Activated CD8-positive, alpha-beta memory T cell treated with anti-CD3 and anti-CD28 coated beads, Interleukin-2, amount 50 U/mL, for 24 hours (primary cell): ENCODE measurements around the gene FARSB.
"Not testable (repeated sequence)": the region's sequence is repeated elsewhere in the genome, so short reads cannot be mapped to it uniquely, and the experiment has no call there.

Experiments used
- DNase-seq: peaks from one replicate; pipeline ENCODE4 v3.0.0-alpha.2; 2020; ENCODE audit errors: extremely low read depth

The FARSB gene

DNA sequence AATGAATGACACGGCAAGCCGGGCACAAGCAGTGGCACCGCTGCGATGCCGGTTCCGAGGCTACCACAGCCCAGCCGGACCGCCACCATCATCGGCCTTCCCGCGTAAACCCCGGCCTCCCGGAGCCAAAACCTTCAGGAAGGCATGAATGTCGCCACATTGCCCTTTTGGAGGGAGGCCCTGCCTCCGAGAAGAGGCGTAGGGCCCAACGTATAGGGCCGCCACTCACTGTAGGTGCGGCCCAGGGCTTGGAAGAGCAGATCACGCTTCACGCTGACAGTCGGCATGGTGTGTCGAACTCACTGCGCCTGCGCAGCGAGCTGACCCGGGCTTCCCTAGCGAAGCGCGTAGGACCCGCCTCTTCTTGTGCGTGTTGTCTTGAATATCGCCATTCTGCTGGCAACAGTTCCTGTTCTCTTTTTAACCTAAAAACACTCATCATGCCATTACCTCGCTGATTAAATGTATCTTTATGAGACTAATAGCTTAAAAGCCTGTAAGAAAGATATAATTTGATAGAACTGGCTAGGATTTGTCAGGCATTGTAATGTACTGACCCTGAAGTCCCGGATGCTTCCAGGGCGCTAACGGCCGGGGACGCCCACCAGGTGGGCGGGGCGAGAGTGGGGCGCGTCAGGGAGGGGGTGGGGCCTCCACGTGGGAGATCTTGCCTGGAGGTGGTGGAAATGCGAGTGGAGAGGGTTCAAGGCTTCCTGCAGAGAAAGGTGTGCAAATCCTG, at the start of gene FARSB:
Gene FARSB (minus strand): TSS at position 306 of the 739 bp plus-strand sequence. CDS start 19 bp downstream, at position 287.
- DNase-seq = peak; percentile 76

GRCh38 chr2:222703886-222704285, 48.0 kb upstream of the FARSB start:
- DNase-seq = no peak

GRCh38 chr2:222703091-222703490, 47.2 kb upstream of the FARSB start:
- DNase-seq = no peak

GRCh38 chr2:222701721-222702131, 45.8 kb upstream of the FARSB start:
- DNase-seq = no peak

GRCh38 chr2:222701233-222701632, 45.3 kb upstream of the FARSB start:
- no peak for DNase-seq

GRCh38 chr2:222698276-222698675, 42.4 kb upstream of the FARSB start:
- no peak for DNase-seq

DNA sequence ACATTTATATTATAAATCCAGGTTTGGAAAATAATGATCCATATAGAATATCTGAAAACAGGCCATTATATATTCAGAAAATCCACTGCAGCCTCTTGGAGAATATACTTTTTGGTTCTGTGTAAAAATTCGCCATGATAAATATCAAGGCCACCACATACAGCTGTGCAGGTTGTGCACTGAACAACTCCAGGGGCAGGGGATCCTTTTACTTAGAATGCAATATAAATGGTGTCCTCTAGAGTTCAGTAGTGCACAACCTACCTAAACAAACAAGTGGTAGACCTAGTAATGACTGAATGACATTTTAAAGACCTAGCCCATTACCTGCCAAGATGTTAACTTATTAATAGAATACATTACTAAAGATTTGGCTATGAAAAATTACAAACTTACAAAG, 37.9 kb upstream of the FARSB start:
- DNase-seq = no peak

DNA sequence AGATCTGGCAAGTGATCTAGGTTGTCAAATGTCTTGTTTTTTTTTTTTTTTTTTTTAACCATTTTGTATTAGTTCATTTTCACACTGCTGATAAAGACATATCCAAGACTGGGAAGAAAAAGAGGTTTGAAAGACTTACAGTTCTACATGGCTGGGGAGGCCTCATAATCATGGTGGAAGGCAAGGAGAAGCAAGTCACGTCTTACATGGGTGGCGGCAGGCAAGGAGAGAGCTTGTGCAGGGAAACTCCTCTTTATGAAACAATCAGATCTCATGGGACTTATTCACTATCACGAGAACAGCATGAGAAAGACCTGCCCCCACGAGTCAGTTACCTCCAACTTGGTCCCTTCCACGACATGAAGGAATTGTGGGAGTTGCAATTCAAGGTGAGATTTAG, 37.5 kb upstream of the FARSB start:
- not testable (repeated sequence) for DNase-seq

DNA sequence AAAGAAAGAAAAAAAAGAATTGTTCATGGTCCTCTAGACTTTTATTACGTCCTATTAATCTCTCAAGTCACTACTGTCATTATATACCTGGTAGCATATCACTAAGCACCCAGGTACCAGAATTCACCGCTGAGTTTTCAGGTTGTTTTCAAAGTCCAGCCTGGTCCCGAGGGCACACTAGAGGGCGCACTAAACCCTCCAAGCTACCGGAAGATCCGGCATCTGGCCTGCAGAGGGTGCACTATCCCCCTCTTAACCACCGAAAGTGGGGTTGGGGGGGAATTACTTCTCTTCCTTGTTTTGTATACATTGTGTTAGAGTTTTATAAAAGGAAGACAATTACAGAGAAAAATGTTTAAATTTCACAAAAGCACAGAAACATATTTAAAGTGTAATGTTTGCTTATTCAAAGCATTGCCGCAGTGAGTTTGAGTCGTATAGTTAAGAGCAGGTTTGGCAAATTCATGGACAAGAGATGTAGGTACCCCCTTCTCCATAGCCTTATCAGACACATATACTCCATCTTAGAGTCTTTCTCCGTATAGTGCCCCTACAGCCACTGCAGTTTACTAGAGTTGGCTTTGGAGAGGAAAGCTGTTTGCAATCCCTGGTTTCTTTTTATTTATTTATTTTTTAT, 34.8 kb upstream of the FARSB start:
- DNase-seq = peak; percentile 44

DNA sequence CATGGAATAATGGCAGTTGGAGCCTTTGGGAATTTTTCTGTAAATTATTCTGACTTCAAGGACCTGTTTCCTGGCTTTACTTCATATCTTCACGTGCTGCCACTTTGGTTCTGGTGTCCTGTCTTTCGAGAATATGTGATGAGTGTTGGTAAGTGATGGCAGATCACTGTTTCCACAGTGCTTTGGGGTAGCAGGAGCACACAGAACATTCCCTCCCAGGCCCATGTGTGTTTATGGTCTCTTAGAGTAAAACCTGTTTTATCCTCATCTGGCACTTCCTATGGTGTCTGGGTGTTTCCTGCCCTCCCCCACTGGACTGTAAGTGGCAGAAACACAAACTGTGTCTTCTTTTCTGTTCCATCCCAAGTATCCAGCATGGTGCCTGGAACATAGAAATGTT, 33.4 kb upstream of the FARSB start:
- no peak for DNase-seq

DNA sequence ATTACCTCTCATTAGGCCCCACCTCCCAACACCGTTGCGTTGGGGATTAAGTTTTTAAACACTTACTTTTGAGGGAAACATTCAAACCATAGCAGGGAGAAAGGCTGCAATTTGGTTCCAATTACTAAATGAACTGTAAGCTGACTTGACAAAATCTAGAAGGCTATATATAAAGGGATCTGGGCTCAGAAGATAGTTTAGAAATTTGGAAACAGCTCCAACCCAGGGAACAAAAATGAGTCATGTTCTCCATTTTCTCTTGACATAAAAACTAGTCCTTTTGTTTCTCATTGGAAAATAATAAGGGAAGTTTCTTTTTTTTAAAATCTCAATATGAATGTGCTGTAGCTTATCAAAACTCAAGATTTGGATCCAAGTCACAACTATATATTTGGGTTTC, 33.0 kb upstream of the FARSB start:
- no peak for DNase-seq

DNA sequence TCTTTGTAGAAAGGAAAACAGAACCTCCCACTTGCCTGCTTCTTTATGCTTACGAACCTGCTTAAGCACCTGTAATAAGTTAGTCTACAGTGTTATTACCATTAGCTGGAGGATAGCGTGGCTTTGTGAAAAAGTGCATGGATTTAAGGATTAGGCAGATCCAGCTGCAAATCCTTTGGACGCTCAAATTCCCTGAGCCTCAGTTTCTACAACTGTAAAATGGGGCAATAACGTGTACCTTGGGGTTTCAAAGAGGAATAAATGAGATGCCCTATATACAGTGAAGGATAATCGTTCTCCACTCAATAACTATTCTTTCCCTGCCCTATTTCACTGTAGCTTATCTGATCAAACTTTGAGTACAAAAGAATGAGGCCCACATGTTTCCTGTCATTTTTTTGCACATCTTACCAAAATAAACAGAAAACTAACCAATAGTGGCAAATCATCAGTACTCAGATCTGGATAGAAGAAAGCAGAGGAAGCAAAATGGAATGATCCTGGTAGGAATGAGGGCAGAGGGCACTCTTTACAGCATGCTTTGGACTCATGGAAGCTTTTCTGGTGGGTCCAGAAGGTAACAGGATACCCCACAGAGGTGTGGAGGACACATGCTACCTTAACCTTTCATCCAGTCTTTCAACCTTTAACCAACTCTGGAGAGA, 30.3 kb upstream of the FARSB start:
- DNase-seq = no peak

GRCh38 chr2:222683805-222684204, 27.9 kb upstream of the FARSB start:
- DNase-seq = no peak

DNA sequence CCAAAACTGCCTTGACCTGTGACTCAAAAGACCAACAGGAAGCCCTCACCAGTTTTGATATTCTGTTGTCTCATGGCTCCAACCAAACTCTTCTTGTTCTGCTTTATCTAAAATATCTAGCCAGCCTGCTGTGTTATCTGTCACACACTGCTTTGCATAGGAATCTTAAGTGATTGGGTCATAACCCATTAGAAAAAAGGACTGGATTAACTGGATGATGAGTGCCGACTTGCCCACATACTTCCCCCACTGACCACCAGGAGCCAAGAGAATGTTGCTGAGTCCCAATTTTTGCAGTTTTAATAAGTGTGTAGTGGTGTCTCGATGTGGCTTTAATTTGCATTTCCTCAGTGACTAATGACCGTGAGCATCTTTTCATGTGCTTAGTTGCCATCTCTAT, 22.1 kb upstream of the FARSB start:
- DNase-seq = no peak

DNA sequence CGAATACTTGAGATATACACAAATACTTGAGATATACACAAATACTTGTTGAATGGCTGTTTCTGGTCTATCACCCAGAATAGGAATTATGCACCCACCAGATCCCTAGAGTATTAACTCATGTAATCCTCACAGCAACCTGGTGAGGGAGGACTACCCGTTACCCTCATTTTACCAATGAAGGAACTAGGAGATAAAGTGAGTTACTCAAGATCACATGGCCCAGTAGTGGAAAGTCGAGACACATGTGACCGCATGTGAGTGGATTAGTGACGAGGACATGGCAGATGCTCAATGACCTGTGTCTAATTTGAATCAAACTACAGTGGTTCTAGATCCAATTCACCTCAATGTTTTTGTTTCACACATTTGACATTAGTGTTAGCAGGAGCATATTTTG, 18.0 kb upstream of the FARSB start:
- DNase-seq = no peak

DNA sequence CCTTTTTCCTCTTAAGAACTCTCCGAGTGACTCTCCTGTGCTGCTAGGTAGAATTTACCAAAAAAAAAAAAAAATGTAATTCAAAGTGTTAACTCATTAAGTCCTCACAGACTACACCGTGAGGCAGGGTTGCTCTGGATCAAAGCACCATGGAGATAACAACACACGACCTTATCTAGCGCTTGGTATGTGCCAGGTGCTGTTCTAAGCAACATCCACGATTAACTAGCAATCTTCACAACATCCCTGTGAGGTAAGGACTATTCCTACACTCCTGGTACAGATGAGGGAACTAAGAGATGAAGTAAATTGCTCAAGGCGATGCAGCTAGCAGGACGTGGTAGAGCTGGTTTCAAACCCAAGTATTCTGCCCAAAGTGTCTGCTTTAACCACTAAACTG, 17.4 kb upstream of the FARSB start:
- DNase-seq = no peak

DNA sequence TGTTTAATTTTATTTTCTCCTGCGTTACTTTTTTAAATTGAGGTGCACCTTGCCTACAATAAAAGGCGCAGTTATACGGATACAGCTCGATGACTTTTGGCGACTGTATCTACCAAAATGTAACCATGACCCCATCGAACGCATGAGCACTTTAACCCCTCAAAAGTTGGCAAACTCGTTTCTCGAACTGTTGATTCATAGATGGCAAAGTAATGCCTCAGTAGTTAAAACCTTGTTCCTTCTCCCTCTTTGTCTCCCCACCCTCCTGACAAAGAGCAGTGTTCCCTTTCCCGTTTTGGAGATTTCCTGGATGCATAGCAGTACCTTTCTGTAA, 16.1 kb upstream of the FARSB start:
- DNase-seq = no peak

DNA sequence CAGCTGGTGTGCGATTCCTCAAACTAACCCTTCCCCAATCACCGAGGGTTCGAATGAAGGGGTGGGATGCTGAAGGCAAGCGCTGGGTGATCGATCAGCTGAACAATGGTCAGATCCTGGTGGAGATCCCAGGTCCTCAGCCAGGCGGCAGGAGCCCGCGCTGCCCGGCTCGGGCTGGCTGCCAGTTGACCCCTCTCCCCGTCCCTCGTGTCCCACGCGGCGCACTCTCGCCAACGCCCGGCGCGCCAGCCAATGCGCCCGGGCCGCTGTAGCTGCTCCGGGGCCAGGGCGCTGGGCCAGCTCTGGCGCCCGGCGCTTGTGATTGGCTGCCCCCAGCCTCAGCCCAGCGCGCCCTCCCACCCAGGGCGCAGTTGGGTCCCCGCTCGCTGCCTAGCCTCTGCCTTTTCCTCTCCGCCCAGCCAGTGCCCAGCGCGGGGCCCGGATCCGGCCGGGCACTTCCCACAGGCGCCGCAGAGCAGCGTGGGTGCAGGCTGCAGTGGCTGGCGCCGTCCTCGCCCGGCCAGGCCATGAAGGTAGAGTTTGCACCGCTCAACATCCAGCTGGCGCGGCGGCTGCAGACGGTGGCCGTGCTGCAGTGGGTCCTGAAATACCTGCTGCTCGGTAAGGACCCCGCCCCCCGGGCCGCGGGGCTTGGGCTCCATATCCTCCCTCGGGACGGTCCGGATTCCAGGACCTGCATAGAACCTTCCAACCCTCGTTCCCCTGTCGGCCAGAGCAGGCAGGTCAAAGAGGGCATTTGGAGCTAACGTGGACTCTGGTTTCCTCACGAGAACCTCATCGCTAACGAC, 15.6 kb upstream of the FARSB start, which contains the start of gene MOGAT1:
Gene MOGAT1 (plus strand): TSS at position 400 of the 809 bp plus-strand sequence. CDS start 128 bp downstream, at position 528.
- DNase-seq = no peak

- no peak for DNase-seq
Measured at GRCh38 chr2:222670191-222671038, 14.5 kb upstream of the FARSB start.

DNA sequence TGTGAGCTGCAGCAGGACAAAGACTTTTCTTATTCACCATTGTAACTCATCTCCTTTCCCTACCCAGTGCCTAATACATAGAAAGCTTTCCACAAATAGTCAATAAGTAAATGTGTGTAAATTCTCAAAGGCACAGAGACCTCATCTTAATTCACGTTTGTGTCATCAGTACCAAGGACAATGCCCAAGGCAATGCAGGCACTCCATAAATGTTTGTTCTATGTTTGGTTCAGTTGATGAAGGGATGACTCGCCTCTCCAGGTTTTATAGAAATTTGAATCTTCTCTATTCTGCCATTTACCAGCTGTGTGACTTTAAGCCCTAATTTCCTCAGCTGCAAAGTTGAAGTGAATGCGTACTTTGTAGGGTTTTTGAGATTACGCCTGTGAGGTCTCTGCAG, 13.5 kb upstream of the FARSB start:
- DNase-seq = no peak

GRCh38 chr2:222668494-222669154, 12.7 kb upstream of the FARSB start:
- DNase-seq = no peak
